ENCODE results near the gene ATP9B. TPM values are rescaled to one million over a fixed set of nuclear protein-coding genes. Genes with fewer than 3 reads are reported as not detected.

The ATP9B gene
- total RNA-seq, 1 donor from 2014 or later: 22.7 TPM

DNA sequence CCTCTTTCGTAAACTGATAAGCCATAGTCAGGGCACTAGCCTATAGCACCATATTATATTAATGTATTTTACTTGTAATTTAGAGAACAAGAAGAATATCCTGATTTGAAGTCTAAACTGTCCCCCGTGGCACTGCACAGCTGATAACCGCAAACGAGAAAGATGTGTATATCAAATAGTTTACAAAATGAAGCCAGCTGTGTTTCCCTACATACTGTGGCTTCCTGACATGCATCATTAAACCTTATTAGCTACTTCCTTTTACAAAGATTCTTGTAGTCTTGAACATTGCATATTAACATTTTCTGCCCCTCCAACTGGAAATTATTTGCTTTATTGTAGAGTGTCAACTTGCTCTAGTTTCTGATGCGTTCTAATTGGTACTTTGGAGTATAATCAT is 173.1 kb downstream of the ATP9B start:
- no peak overlapping the region for H3K4me3 ChIP-seq (ENCODE audit: low read depth, low read length)
- no peak for DNase-seq (ENCODE audit: low read depth)
- TF ChIP-seq, protein P1, sequence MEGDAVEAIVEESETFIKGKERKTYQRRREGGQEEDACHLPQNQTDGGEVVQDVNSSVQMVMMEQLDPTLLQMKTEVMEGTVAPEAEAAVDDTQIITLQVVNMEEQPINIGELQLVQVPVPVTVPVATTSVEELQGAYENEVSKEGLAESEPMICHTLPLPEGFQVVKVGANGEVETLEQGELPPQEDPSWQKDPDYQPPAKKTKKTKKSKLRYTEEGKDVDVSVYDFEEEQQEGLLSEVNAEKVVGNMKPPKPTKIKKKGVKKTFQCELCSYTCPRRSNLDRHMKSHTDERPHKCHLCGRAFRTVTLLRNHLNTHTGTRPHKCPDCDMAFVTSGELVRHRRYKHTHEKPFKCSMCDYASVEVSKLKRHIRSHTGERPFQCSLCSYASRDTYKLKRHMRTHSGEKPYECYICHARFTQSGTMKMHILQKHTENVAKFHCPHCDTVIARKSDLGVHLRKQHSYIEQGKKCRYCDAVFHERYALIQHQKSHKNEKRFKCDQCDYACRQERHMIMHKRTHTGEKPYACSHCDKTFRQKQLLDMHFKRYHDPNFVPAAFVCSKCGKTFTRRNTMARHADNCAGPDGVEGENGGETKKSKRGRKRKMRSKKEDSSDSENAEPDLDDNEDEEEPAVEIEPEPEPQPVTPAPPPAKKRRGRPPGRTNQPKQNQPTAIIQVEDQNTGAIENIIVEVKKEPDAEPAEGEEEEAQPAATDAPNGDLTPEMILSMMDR (conservative IDR thresholded peaks at IDR 0.05; ENCODE audit: low read depth, low read length): no peak

DNA sequence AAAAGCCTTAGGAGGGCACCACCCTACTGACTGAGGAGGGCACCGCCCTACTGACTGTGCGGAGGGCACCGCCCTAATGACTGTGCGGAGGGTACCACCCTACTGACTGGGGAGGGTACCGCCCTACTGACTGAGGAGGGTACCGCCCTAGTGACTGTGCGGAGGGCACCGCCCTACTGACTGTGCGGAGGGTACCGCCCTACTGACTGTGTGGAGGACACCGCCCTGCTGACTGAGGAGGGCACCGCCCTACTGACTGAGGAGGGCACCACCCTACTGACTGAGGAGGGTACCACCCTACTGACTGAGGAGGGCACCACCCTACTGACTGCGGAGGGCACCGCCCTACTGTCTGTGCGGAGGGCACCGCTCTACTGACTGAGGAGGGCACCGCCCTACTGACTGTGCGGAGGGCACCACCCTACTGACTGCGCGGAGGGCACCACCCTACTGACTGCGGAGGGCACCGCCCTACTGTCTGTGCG is 176.4 kb downstream of the ATP9B start:
- TF ChIP-seq, protein P1 (conservative IDR thresholded peaks at IDR 0.05; ENCODE audit: low read depth, low read length): no peak
- H3K4me3 ChIP-seq (ENCODE audit: low read depth, low read length): no peak overlapping the region
- DNase-seq (ENCODE audit: low read depth): no peak

DNA sequence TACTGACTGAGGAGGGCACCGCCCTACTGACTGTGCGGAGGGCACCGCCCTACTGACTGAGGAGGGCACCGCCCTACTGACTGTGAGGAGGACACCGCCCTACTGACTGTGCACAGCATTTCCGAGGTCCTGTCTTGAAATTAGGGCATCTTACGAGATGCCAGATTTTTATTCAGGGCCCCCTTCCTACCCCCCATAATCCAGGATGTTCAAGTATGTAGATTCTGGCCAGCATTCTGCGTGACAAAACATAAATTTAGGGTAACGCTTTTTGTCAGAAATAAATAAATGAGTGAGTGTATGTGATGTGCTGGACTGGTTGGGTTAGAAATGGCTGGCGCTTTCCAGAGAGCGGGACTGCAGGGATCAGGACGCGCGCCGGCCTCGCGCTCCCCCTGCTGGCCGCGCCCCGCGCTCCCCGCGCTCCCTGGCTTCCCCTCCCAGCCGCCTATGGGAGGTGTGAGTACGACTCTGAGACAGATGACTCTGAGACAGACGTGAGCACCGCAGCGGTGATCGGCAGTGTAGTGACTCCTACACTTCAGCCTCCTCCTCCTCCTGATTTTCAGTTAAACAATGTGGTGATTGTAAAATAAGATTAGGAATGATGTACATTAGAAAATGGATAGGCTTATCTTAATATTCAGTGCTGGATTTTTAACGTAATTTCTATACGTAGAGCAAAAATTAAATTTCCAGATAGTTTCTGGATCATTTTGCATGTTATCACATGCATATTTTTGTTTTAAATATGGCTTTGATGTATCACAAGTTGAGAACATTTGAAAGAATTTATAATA is 177.3 kb downstream of the ATP9B start:
- H3K4me3 ChIP-seq (ENCODE audit: low read depth, low read length): no peak overlapping the region
- TF ChIP-seq, protein P1 (conservative IDR thresholded peaks at IDR 0.05; ENCODE audit: low read depth, low read length): peak; percentile 96
- no peak for DNase-seq (ENCODE audit: low read depth)

DNA sequence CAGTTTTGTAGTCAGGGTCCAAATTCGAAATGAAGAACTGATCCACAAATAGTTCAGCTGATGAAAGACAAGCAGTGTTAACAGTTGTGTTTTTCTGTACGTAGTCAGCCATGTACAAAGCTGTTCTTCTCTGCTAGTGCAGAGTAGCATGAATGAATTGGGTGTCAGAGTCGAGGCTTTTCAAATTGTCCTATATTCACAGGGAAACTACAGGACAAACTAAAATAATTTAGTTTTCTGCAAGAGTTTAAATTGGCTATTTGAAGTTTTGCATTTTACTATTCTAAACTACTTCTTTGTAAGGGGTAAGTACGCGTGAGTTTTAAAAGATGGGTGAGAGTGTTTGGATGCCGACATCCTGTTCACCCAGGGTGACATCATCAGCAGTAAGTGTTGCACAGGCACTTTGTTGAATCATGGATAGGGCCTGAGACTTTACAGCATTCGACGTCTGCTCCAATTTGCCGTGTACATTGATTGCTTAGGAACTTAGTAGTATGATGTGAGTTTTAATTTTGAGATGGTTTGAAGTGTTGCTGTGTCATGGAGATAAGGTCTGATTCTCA is 179.4 kb downstream of the ATP9B start:
- no peak for DNase-seq (ENCODE audit: low read depth)
- TF ChIP-seq, protein P1 (conservative IDR thresholded peaks at IDR 0.05; ENCODE audit: low read depth, low read length): no peak
- H3K4me3 ChIP-seq (ENCODE audit: low read depth, low read length): no peak overlapping the region

DNA sequence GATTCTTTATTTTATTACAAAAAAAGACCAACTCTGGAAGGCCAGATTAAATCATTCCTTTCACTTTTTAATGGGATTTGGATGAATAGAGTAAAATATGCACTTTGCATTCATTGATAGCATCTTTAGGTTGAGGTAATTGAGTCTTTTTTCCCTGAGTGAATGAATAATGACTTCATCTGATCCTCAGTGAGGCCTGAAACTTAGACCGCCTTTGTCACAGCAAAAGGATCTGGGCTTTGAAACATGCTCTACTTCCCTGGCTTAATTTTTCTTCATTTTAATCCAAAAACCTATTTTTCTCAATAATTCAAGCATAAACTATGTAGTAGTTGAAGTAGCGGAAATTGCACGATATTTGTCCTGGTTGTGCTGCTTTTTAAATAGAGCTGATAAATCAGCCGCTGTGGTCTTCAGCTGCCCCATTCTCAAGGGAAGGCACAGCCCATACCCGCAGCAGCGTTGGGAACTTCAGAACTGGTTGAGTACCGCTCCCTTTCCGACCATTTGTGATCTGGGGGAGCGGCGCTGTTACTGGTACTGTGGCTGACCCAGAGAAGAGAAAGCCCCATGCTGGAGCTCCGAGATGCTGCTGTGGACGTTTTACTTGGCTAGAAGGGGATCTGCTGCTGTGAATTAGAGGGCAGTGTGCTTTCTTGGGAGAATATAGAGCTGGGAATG is 181.2 kb downstream of the ATP9B start:
- TF ChIP-seq, protein P1 (conservative IDR thresholded peaks at IDR 0.05; ENCODE audit: low read depth, low read length): no peak
- H3K4me3 ChIP-seq (ENCODE audit: low read depth, low read length): no peak overlapping the region
- DNase-seq (ENCODE audit: low read depth): no peak

DNA sequence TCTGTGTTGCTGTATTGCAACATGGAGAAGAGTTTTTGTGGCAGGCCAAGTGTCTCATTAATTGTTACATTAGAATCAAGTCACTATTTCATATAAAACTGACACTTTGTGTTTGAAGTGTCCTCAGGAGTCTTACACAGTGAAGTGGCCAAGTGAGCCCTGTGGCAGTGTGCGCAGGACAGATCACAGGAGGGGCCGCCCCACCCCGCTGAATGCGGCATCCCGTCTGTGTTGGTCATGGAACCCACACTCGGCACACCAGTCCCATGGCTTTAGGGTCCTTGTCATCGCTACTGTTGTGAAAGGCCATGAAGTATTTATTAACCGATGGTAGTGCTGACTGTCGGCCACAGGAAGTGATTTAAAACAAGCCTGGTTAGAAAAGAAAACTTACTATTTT is 181.8 kb downstream of the ATP9B start:
- TF ChIP-seq, protein P1 (conservative IDR thresholded peaks at IDR 0.05; ENCODE audit: low read depth, low read length): no peak
- H3K4me3 ChIP-seq (ENCODE audit: low read depth, low read length): no peak overlapping the region
- DNase-seq (ENCODE audit: low read depth): no peak
